AG04450 (cell line): ENCODE data around the gene CNOT6. TPM values are rescaled to one million over a fixed set of nuclear protein-coding genes. Genes with fewer than 3 reads are reported as not detected.
"Not testable (repeated sequence)": the region's sequence is repeated elsewhere in the genome, so short reads cannot be mapped to it uniquely, and the experiment has no call there.

Experiments used
- CTCF ChIA-PET: fragments of 300-600, 350-600 bp; formaldehyde crosslinking; extraction: SDS; loops from one replicate; lab custom pipeline; 2022; ENCODE audit warnings: antibody characterized with exemption, inconsistent platforms; lab: Charles Lee
- POLR2A ChIA-PET: fragments of 350-600 bp; formaldehyde crosslinking; extraction: SDS; loops from one replicate; lab custom pipeline; 2021; ENCODE audit warnings: antibody characterized with exemption, inconsistent platforms; lab: Yijun Ruan, JAX
- DNase-seq: peaks from one replicate; pipeline ENCODE4 v3.0.0-alpha.2; 2011; ENCODE audit warnings: low read depth, low spot score
- H3K27ac ChIP-seq: one replicate; pipeline ENCODE4 v1.5.1; 2012; ENCODE audit warnings: low read depth, low read length, control low read depth
- H3K27me3 ChIP-seq: one replicate; pipeline ENCODE4 v1.6.0; 2012; ENCODE audit warnings: low read length; ENCODE audit not compliant: control insufficient read depth, insufficient read depth
- H3K4me3 ChIP-seq: 2 replicates; pipeline ENCODE4 v1.5.1; 2011; ENCODE audit warnings: mild to moderate bottlenecking, low read depth, low read length, control low read depth
- H3K9me3 ChIP-seq: 2 replicates; pipeline ENCODE4 v1.5.1; 2012; ENCODE audit warnings: low read length; ENCODE audit not compliant: control insufficient read depth, insufficient read depth
- CTCF ChIP-seq: IDR thresholded peaks from 2 replicates; pipeline ENCODE4 v1.5.1; 2011; ENCODE audit warnings: low read depth, low read length, control low read depth, inconsistent platforms
- polyA plus RNA-seq: library from polyadenylated mRNA; depleted of rRNA; stranded (reverse); fragments of >200 nt; gene quantifications from 2 replicates; pipeline ENCODE4 v1.2.3, GENCODE V29; 2011

The CNOT6 gene
- polyA plus RNA-seq, 1 experiment, result 21.5 TPM

- ChIA-PET CTCF (interaction anchor here (1.3 to 8.3 kb wide), 11 partner anchors 9 to 346 kb away, joined by 3 to 160 read pairs (median 7); partner anchors contain the start of gene MAPK9), POLR2A (no interaction called here)
- H3K4me3 ChIP-seq, result no peak overlapping the region
- no peaks in the 10 kb centered on the region for H3K9me3 ChIP-seq
- no peak overlapping the region for H3K27ac ChIP-seq
- no peak for TF ChIP-seq CTCF
- peaks cover 15% of the 10 kb centered on the region for H3K27me3 ChIP-seq
- no peak for DNase-seq
Observed at GRCh38 chr5:180472269-180472668, 21.9 kb upstream of the CNOT6 start.

DNA sequence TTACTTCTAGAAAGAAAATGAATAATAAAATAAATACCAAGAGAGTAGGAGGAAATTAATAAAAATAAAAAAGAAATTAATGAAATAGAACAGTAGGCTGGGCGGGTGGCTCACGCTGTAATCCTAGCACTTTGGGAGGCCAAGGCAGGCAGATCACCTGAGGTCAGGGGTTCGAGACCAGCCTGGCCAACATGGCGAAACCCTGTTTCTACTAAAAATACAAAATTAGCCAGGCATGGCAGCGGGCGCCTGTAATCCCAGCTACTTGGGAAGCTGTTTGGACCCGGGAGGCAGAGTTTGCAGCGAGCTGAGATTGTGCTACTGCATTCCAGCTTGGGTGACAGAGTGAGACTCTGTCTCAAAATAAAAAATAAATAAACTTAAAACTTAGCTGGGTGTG lies 20.8 kb upstream of the CNOT6 start:
- DNase-seq, H3K4me3 ChIP-seq, POLR2A ChIA-PET, H3K9me3 ChIP-seq, H3K27ac ChIP-seq: not testable (repeated sequence)
- peaks cover 15% of the 10 kb centered on the region for H3K27me3 ChIP-seq
- CTCF ChIA-PET, result interaction anchor here (0.8 to 8.3 kb wide), 9 partner anchors 10 to 264 kb away, joined by 3 to 160 read pairs (median 4); partner anchors contain the start of genes MAPK9 and RASGEF1C

DNA sequence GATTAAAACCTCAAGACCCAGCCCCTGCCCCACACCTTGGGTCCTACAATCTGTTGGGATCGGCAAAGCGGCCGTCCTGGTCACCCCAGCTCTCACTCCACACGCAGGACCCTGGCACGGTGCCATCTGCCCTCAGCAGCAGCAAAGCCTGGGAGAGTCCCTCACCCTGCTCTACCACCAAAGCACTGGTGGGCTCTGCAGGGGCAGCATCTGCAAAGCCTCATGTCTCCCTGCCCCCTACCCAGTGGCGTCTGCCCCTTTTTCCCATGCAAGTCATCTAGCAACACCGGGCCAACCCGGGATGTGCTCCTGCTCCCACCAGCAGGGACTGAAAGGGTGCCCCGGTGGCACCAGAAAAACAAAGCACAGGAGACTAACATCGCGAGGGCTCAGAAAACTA lies 19.6 kb upstream of the CNOT6 start:
- POLR2A ChIA-PET, result no interaction called here
- peaks cover 12% of the 10 kb centered on the region for H3K27me3 ChIP-seq

DNA sequence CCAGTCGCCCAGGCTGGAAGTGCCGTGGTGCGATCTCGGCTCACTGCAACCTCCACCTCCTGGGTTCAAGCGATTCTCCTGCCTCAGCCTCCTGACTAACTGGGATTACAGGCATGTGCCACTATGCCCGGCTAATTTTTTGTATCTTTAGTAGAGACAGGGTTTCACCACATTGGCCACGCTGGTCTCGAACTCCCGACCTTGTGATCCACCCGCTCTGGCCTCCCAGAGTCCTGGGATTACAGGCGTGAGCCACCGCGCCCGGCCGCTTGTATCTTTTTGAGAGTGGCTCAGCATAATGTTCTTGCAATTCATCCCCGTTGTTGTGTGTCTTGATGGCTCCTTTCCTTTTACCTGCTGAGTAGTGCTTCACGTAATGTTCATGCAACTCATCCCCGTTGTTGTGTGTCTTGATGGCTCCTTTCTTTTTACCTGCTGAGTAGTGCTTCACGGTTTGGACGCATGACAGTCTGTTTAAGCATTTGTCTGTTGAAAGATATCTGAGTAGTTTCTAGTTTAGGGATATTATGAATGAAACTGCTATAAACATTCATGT lies 18.1 kb upstream of the CNOT6 start:
- CTCF ChIA-PET, result interaction anchor here (0.7 kb wide), 1 partner anchor 356 kb away, joined by 4 read pairs; no protein-coding TSS in a partner anchor
- POLR2A ChIA-PET, H3K4me3 ChIP-seq, H3K27ac ChIP-seq, H3K9me3 ChIP-seq, DNase-seq, H3K27me3 ChIP-seq: not testable (repeated sequence)

More for the DNA sequence above, 19.6 kb upstream of the CNOT6 start:
- CTCF ChIA-PET, result interaction anchor here (0.7 to 8.3 kb wide), 3 partner anchors 146 to 184 kb away, joined by 3 to 160 read pairs (median 27); partner anchors contain the start of gene MAPK9
- TF ChIP-seq CTCF, result no peak
- DNase-seq, result no peak
- Histone ChIP-seq H3K9me3 (no peaks in the 10 kb centered on the region), H3K4me3 (no peak overlapping the region), H3K27ac (no peak overlapping the region)

- ChIA-PET POLR2A (no interaction called here), CTCF (no interaction called here)
- no peak overlapping the region for H3K4me3 ChIP-seq
- peaks cover 6% of the 10 kb centered on the region for H3K9me3 ChIP-seq
- TF ChIP-seq CTCF, result no peak
- no peak for DNase-seq
- no peak overlapping the region for H3K27ac ChIP-seq
- H3K27me3 ChIP-seq, result no peaks in the 10 kb centered on the region
Observed at GRCh38 chr5:180484813-180485212, 9.4 kb upstream of the CNOT6 start.

- CTCF ChIA-PET, result no interaction called here
- TF ChIP-seq CTCF, result no peak
- peaks cover 6% of the 10 kb centered on the region for H3K9me3 ChIP-seq
- H3K4me3 ChIP-seq, result no peak overlapping the region
- H3K27me3 ChIP-seq, result no peaks in the 10 kb centered on the region
- no peak overlapping the region for H3K27ac ChIP-seq
- POLR2A ChIA-PET, result no interaction called here
- no peak for DNase-seq
Observed at GRCh38 chr5:180486636-180487149, 7.5 kb upstream of the CNOT6 start.
